HepG2 (cell line): ENCODE data around the gene ZNFX1. TPM values are rescaled to one million over a fixed set of nuclear protein-coding genes. Genes with fewer than 3 reads are reported as not detected.
A peak's percentile ranks its signal among the peaks of the same experiment; 100 is the strongest.

Experiments used
- CBFB ChIP-seq: sonication (generic); formaldehyde crosslinking; IDR thresholded peaks from 2 replicates; pipeline ENCODE4 v1.4.0; 2020; ENCODE audit warnings: missing genetic modification reagents
- CEBPB ChIP-seq: IDR thresholded peaks from 2 replicates; pipeline ENCODE4 v1.6.1; 2011; ENCODE audit warnings: low read depth, low read length, improper control_type of control experiment, borderline replicate concordance
- E2F5 ChIP-seq: sonication (generic); formaldehyde crosslinking; conservative IDR thresholded peaks from 2 replicates; pipeline ENCODE4 v1.4.0; 2020; ENCODE audit warnings: missing genetic modification reagents
- ELF3 ChIP-seq: IDR thresholded peaks from 2 replicates; pipeline ENCODE4 v1.6.1; 2016; ENCODE audit warnings: missing genetic modification reagents, missing compliant biosample characterization
- FOXA1 ChIP-seq, 2 experiments: fragments of 450-650 bp in 1 of 2; sonication (generic) in 1 of 2; formaldehyde crosslinking in 1 of 2; IDR thresholded peaks; 2 replicates each; pipeline versions ENCODE4 v1.4.0 to v1.6.1; 2016 to 2020; ENCODE audit warnings: missing genetic modification reagents in 1 of 2
- GZF1 ChIP-seq: sonication (generic); formaldehyde crosslinking; IDR thresholded peaks from 2 replicates; pipeline ENCODE4 v1.5.1; 2020; ENCODE audit warnings: mild to moderate bottlenecking, missing genetic modification reagents
- HNF1A ChIP-seq, 2 experiments: sonication (generic) in 1 of 2; formaldehyde crosslinking in 1 of 2; IDR thresholded peaks; 2 replicates each; pipeline versions ENCODE4 v1.4.0 to v1.6.1; 2016 to 2020; ENCODE audit warnings: borderline replicate concordance in 1 of 2, low read depth in 1 of 2, mild to moderate bottlenecking in 1 of 2, missing genetic modification reagents in 1 of 2
- MAF1 ChIP-seq: sonication (generic); formaldehyde crosslinking; IDR thresholded peaks from 2 replicates; pipeline ENCODE4 v1.5.0; 2020; ENCODE audit warnings: missing genetic modification reagents, borderline replicate concordance
- MBNL3 ChIP-seq: fragments of 250-450 bp; sonication (Bioruptor Pico); conservative IDR thresholded peaks from 2 replicates; pipeline ENCODE4 v1.8.0; 2022; ENCODE audit warnings: mild to moderate bottlenecking, inconsistent platforms
- MLX ChIP-seq: IDR thresholded peaks from 2 replicates; pipeline ENCODE4 v1.6.1; 2016
- MYC ChIP-seq: sonication (generic); formaldehyde crosslinking; IDR thresholded peaks from 2 replicates; pipeline ENCODE4 v1.9.0; 2021; ENCODE audit warnings: missing genetic modification reagents, borderline replicate concordance
- NCOR1 ChIP-seq: fragments of 200-600 bp; sonication (generic); IDR thresholded peaks from 2 replicates; pipeline ENCODE4 v1.7.0; 2017; ENCODE audit warnings: antibody characterized with exemption, low read length, borderline replicate concordance
- NFIC ChIP-seq: IDR thresholded peaks from 2 replicates; pipeline ENCODE4 v1.6.1; 2012; ENCODE audit warnings: mild to moderate bottlenecking, low read length, inconsistent platforms
- POLR2A ChIP-seq, 2 experiments: IDR thresholded peaks; 2 replicates each; pipeline ENCODE4 v1.6.1; 2011; ENCODE audit warnings: low read depth in 2 of 2, low read length in 2 of 2, mild to moderate bottlenecking in 1 of 2, moderate library complexity in 1 of 2; ENCODE audit not compliant: insufficient read depth in 1 of 2
- PTBP1 ChIP-seq: fragments of 200-400 bp; formaldehyde crosslinking; IDR thresholded peaks from 2 replicates; pipeline ENCODE4 v1.6.1; 2018; ENCODE audit warnings: low read length, low read depth; ENCODE audit not compliant: poor library complexity, severe bottlenecking
- SIN3A ChIP-seq: IDR thresholded peaks from 2 replicates; pipeline ENCODE4 v1.6.1; 2011; ENCODE audit warnings: low read depth, mild to moderate bottlenecking, control low read depth, low read length, borderline replicate concordance
- SP4 ChIP-seq: sonication (generic); formaldehyde crosslinking; IDR thresholded peaks from 2 replicates; pipeline ENCODE4 v1.8.1; 2023; ENCODE audit warnings: mild to moderate bottlenecking, missing genetic modification reagents
- TRIM24 ChIP-seq: sonication (generic); formaldehyde crosslinking; IDR thresholded peaks from 2 replicates; pipeline ENCODE4 v1.8.0; 2022; ENCODE audit warnings: mild to moderate bottlenecking, missing genetic modification reagents
- ZC3H13 ChIP-seq: sonication (generic); formaldehyde crosslinking; IDR thresholded peaks from 2 replicates; pipeline ENCODE4 v1.8.1; 2023; ENCODE audit warnings: mild to moderate bottlenecking, missing genetic modification reagents, moderate library complexity
- ZEB1 ChIP-seq: IDR thresholded peaks from 2 replicates; pipeline ENCODE4 v1.6.1; 2012; ENCODE audit warnings: mild to moderate bottlenecking, low read depth, inconsistent platforms; ENCODE audit not compliant: insufficient replicate concordance
- ZNF143 ChIP-seq: sonication (generic); formaldehyde crosslinking; IDR thresholded peaks from 2 replicates; pipeline ENCODE4 v1.4.0; 2020; ENCODE audit warnings: missing genetic modification reagents
- ZNF225 ChIP-seq: sonication (generic); formaldehyde crosslinking; IDR thresholded peaks from 2 replicates; pipeline ENCODE4 v1.4.0; 2020; ENCODE audit warnings: mild to moderate bottlenecking, missing genetic modification reagents
- ZNF251 ChIP-seq: sonication (generic); formaldehyde crosslinking; IDR thresholded peaks from 2 replicates; pipeline ENCODE4 v1.9.0; 2021; ENCODE audit warnings: mild to moderate bottlenecking, missing genetic modification reagents
- ZNF264 ChIP-seq: sonication (generic); formaldehyde crosslinking; IDR thresholded peaks from 2 replicates; pipeline ENCODE4 v1.4.0; 2020; ENCODE audit warnings: missing genetic modification reagents
- ZNF362 ChIP-seq: sonication (generic); formaldehyde crosslinking; IDR thresholded peaks from 2 replicates; pipeline ENCODE4 v1.4.0; 2020; ENCODE audit warnings: missing genetic modification reagents, mild to moderate bottlenecking, borderline replicate concordance
- polyA plus RNA-seq, 8 experiments: library from polyadenylated mRNA; depleted of rRNA in 3 of 8; stranded (reverse) in 7 of 8; unstranded in 1 of 8; fragments of >200 nt; fragmentation: Illumina TruSeq in 4 of 8; extraction: Trizol in 4 of 8; gene quantifications; 2 replicates each; pipeline versions ENCODE4 v1.2.1 to v1.2.3, GENCODE V29; 2011 to 2016; ENCODE audit warnings: low read depth in 4 of 8, missing spikeins in 1 of 8, mixed read lengths in 1 of 8; ENCODE audit not compliant: insufficient read depth in 1 of 8
- total RNA-seq, 5 experiments: library from RNA; depleted of rRNA; stranded (reverse); fragments of >200 nt; fragmentation: Illumina TruSeq; extraction: Trizol; gene quantifications; 2 replicates each; pipeline ENCODE4 v1.2.3, GENCODE V29; 2016; ENCODE audit warnings: low read depth in 1 of 5

The ZNFX1 gene
- total and polyA plus RNA-seq, 2 of the 13 experiments (the other 11 are each of a cell fraction or from before 2014, with no cell fraction given) = 2.9 to 11.1 TPM

GRCh38 chr20:49216991-49217578 is 60.8 kb downstream of the ZNFX1 start (continued):
- peak; percentile 57; the same call in 1 of the 2 replicates for TF ChIP-seq GZF1
- TF ChIP-seq FOXA1 (IDR thresholded peaks at IDR 0.05) = no peak
- peak; percentile 52 for TF ChIP-seq FOXA1 (CRISPR knock-in tag; IDR thresholded peaks at IDR 0.05)
- no peak for TF ChIP-seq ZC3H13 (CRISPR knock-in tag)
- 0 out of 2 replicates have a peak, but pooled peaks have one; percentile 48 for TF ChIP-seq MLX (CRISPR knock-in tag)
- no peak for TF ChIP-seq NFIC
- no peak for TF ChIP-seq CBFB (CRISPR knock-in tag)
- no peak for TF ChIP-seq PTBP1
- TF ChIP-seq POLR2A (IDR thresholded peaks at IDR 0.05; ENCODE audit: insufficient read depth in 1 of 2, low read depth in 2 of 2, low read length in 2 of 2) = no peak
- no peak for TF ChIP-seq MBNL3
- TF ChIP-seq ZNF225 (CRISPR knock-in tag) = no peak
- peak; percentile 59; the same call in 1 of the 2 replicates for TF ChIP-seq ZNF264 (CRISPR knock-in tag)
- TF ChIP-seq CEBPB = no peak
- peak; percentile 74; the same call in 1 of the 2 replicates for TF ChIP-seq E2F5 (CRISPR knock-in tag)
- peak; percentile 60; the same call in 1 of the 2 replicates for TF ChIP-seq SIN3A
- no peak for TF ChIP-seq MAF1 (CRISPR knock-in tag)
- TF ChIP-seq ZEB1 = peak; percentile 50
- no peak for TF ChIP-seq SP4 (CRISPR knock-in tag)
- peak; percentile 99 for TF ChIP-seq ELF3 (CRISPR knock-in tag)
- TF ChIP-seq ZNF143 (CRISPR knock-in tag) = no peak
- peak; percentile 28; the same call in 1 of the 2 replicates for TF ChIP-seq ZNF362 (CRISPR knock-in tag)
- no peak for TF ChIP-seq ZNF251 (CRISPR knock-in tag)
- no peak for TF ChIP-seq TRIM24
- TF ChIP-seq NCOR1 = no peak
- no peak for TF ChIP-seq HNF1A (IDR thresholded peaks at IDR 0.05; ENCODE audit: low read depth)
- TF ChIP-seq HNF1A (CRISPR knock-in tag; IDR thresholded peaks at IDR 0.05; ENCODE audit: borderline replicate concordance) = no peak
- peak; percentile 44; the same call in 1 of the 2 replicates for TF ChIP-seq MYC (CRISPR knock-in tag)
